ENCODE data around the gene DCLK3.

DCLK3 gene

GRCh38 chr3:36709281-36709680 is 55.1 kb downstream of the DCLK3 start:
- Mint-ChIP-seq H3K4me3 (no peak overlapping the region), H3K4me1 (ENCODE audit: low read depth) (peaks cover 1% of the 10 kb centered on the region), H3K9me3 (no peaks in the 10 kb centered on the region), H3K36me3 (ENCODE audit: low read depth) (no peaks in the 10 kb centered on the region), H3K27ac (no peak overlapping the region), H3K27me3 (ENCODE audit: low read depth) (peaks cover 4% of the 10 kb centered on the region)

- H3K36me3 Mint-ChIP-seq (ENCODE audit: low read depth): no peaks in the 10 kb centered on the region
- no peak overlapping the region for H3K4me3 Mint-ChIP-seq
- H3K4me1 Mint-ChIP-seq (ENCODE audit: low read depth): peaks cover 1% of the 10 kb centered on the region
- H3K9me3 Mint-ChIP-seq: no peaks in the 10 kb centered on the region
- no peak overlapping the region for H3K27ac Mint-ChIP-seq
- H3K27me3 Mint-ChIP-seq (ENCODE audit: low read depth): peaks cover 4% of the 10 kb centered on the region
These were observed 56.5 kb downstream of the DCLK3 start for GRCh38 chr3:36707623-36708409.

- Mint-ChIP-seq H3K4me3 (no peak overlapping the region), H3K4me1 (ENCODE audit: low read depth) (peaks cover 1% of the 10 kb centered on the region), H3K9me3 (no peaks in the 10 kb centered on the region), H3K27me3 (ENCODE audit: low read depth) (no peaks in the 10 kb centered on the region), H3K27ac (no peak overlapping the region), H3K36me3 (ENCODE audit: low read depth) (no peaks in the 10 kb centered on the region)
These were observed 59.3 kb downstream of the DCLK3 start for GRCh38 chr3:36705015-36705414.

DNA sequence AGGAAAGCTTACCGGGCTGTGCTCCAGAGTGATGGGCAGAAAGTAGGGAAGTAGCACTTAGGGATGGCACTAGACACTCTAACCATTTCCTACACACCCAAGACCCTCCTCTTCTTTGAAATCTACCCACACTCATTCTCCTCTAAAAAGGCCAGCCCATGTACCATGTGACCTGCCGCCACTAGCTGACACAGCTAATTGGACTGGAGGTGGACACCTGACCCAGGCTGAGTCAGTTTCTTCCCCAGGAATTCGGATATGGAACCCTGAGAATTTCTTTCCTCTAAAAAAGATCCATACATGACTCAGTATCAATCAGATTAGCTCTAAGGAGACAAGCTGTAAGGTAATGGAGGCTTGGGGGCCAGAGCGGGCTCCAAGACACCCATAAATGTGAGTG is 60.1 kb downstream of the DCLK3 start:
- Mint-ChIP-seq H3K27me3 (ENCODE audit: low read depth) (no peaks in the 10 kb centered on the region), H3K4me3 (no peak overlapping the region), H3K4me1 (ENCODE audit: low read depth) (peaks cover 1% of the 10 kb centered on the region), H3K9me3 (no peaks in the 10 kb centered on the region), H3K36me3 (ENCODE audit: low read depth) (no peaks in the 10 kb centered on the region), H3K27ac (no peak overlapping the region)

DNA sequence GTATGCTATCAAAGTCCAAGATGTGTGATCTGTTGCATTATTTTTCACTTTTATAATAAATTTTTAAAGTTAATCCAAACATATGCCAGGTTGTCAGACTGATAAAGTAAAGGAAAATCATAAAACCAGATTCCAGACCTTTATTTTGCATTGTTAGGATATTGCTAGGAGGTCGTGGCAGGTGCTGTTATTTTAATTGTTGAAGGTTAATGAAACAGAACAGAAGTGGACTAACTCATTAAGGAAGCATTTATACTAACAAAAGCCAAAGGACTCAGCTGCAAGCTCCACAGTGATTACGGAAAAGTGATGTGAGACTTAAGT is 63.1 kb downstream of the DCLK3 start:
- H3K27ac Mint-ChIP-seq: no peak overlapping the region
- no peaks in the 10 kb centered on the region for H3K27me3 Mint-ChIP-seq (ENCODE audit: low read depth)
- H3K4me3 Mint-ChIP-seq: no peak overlapping the region
- no peaks in the 10 kb centered on the region for H3K9me3 Mint-ChIP-seq
- H3K36me3 Mint-ChIP-seq (ENCODE audit: low read depth): no peaks in the 10 kb centered on the region
- no peaks in the 10 kb centered on the region for H3K4me1 Mint-ChIP-seq (ENCODE audit: low read depth)

GRCh38 chr3:36700537-36701248 is 63.7 kb downstream of the DCLK3 start:
- Mint-ChIP-seq H3K36me3 (ENCODE audit: low read depth) (no peaks in the 10 kb centered on the region), H3K27ac (no peak overlapping the region), H3K4me1 (ENCODE audit: low read depth) (no peaks in the 10 kb centered on the region), H3K9me3 (no peaks in the 10 kb centered on the region), H3K4me3 (no peak overlapping the region), H3K27me3 (ENCODE audit: low read depth) (no peaks in the 10 kb centered on the region)

DNA sequence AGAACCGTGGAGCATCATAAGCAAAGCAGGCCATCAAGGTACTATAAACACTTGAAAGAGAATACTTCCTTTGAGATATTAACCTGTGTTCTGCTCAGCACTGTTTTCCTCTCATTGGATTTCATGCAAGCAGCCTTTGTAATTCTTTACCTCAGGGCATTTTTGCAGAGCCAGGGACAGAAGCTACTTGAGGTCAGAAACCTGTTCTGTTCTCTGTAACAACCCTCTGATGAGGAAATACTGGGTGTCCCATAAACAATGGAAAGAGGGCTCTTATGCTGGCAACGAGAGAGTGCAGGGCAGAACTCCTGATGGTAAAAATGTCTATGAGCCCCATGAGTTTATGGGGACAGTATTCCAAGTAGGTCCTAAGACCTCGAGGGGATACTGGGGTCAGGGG is 66.0 kb downstream of the DCLK3 start:
- Mint-ChIP-seq H3K9me3 (no peaks in the 10 kb centered on the region), H3K36me3 (ENCODE audit: low read depth) (no peaks in the 10 kb centered on the region), H3K4me1 (ENCODE audit: low read depth) (no peaks in the 10 kb centered on the region), H3K27me3 (ENCODE audit: low read depth) (peaks cover 8% of the 10 kb centered on the region), H3K27ac (no peak overlapping the region), H3K4me3 (no peak overlapping the region)

DNA sequence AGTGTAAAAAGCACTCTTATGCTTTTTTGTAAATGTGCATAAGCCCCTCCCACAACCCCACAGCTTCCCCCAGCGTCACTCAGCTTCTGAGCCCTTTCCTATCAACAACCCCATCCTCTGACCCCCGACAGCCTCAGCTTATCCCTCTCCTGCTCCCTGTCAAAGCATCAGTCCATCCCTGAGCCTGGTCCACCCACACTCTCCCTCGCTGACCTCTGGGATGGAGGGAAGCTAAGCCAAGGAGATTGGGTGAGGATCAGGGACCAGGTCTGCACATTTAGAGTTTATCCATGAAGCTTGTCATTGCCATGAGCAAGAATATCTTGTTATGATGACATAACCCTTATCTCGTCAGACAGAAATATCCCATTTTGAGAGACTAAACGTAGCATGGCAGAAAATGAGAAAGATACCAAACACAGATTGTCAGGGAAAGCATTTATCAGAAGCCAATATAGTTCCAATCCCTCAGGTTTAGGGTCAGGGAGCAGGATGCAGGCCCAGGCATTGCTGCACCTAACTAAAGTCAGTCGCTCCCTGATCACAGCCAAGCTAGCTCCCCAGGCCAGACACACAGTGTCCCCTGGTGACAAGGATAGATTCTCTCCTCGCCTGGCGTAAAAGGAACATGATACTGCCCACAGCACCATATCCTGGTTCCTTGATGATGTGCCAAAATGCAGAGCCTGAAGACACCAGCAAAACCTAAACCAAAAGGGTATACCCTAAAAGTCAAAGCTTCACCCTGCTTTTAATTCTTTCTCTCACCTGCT is 66.9 kb downstream of the DCLK3 start:
- Mint-ChIP-seq H3K36me3 (ENCODE audit: low read depth) (no peaks in the 10 kb centered on the region), H3K9me3 (no peaks in the 10 kb centered on the region), H3K27ac (no peak overlapping the region), H3K4me1 (ENCODE audit: low read depth) (no peaks in the 10 kb centered on the region), H3K4me3 (no peak overlapping the region), H3K27me3 (ENCODE audit: low read depth) (peaks cover 8% of the 10 kb centered on the region)

DNA sequence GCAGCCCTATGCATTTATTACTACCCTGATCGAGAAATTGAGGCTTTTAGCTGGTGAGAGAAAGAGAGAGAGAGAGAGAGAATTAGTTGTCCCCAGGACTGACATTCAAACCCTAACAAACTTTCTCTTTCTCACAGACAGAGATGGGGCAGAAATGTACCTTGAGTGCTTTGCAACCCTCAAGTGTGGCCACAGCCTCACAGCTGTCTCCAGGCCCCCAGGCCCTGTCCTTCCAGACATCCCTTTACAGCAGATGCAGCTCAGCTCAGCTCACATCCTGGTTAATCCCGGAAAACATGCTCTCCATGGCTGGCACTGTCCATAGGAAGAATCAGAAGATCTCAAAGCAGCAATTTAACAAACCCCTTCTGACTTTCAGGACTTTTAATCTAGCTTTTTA is 67.6 kb downstream of the DCLK3 start:
- Mint-ChIP-seq H3K36me3 (ENCODE audit: low read depth) (no peaks in the 10 kb centered on the region), H3K9me3 (no peaks in the 10 kb centered on the region), H3K27ac (no peak overlapping the region), H3K4me1 (ENCODE audit: low read depth) (no peaks in the 10 kb centered on the region), H3K27me3 (ENCODE audit: low read depth) (peaks cover 8% of the 10 kb centered on the region), H3K4me3 (no peak overlapping the region)

DNA sequence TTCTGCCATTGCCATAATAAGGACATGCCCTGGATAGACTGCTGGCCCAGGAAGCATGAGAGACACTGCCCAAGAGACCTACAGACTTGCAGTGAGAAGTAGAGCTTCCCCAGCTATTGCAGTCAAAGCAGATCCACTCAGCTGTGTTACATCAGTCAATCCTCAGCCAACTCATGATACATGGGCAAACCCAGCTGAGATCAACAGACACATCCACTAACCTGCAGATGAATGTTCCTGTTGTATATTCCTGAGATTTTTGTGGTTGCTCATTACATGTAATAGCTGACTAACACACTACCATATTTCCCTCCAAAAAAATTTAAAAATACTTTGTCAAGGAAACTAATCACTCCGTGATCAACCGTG is 68.6 kb downstream of the DCLK3 start:
- Mint-ChIP-seq H3K9me3 (no peaks in the 10 kb centered on the region), H3K4me3 (no peak overlapping the region), H3K27me3 (ENCODE audit: low read depth) (peaks cover 8% of the 10 kb centered on the region), H3K4me1 (ENCODE audit: low read depth) (no peaks in the 10 kb centered on the region), H3K36me3 (ENCODE audit: low read depth) (no peaks in the 10 kb centered on the region), H3K27ac (no peak overlapping the region)

GRCh38 chr3:36695113-36695768 is 69.1 kb downstream of the DCLK3 start:
- Mint-ChIP-seq H3K4me1 (ENCODE audit: low read depth) (no peaks in the 10 kb centered on the region), H3K27ac (no peak overlapping the region), H3K9me3 (no peaks in the 10 kb centered on the region), H3K27me3 (ENCODE audit: low read depth) (peaks cover 8% of the 10 kb centered on the region), H3K4me3 (no peak overlapping the region), H3K36me3 (ENCODE audit: low read depth) (no peaks in the 10 kb centered on the region)

DNA sequence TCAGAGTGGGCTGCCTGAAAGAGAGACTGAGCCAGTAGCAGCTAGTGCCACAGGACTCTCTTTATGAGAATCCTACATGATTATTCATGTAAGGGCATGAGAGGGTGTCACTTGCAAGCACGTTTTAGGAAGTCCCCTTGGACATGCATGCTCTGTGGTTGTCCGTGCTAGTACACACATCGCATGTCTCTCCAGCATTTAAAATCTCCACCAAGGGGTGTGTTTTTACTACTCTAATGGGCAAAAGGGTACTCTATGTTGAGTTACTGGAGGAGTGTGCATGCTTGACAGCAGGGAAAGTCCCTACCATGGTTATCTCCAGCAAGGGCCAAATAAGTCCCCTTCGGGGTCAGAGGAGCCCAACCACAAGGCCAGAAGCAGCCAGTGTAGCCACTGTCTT is 70.7 kb downstream of the DCLK3 start:
- Mint-ChIP-seq H3K36me3 (ENCODE audit: low read depth) (no peaks in the 10 kb centered on the region), H3K27ac (no peak overlapping the region), H3K27me3 (ENCODE audit: low read depth) (peaks cover 8% of the 10 kb centered on the region), H3K4me3 (no peak overlapping the region), H3K4me1 (ENCODE audit: low read depth) (no peaks in the 10 kb centered on the region), H3K9me3 (no peaks in the 10 kb centered on the region)

DNA sequence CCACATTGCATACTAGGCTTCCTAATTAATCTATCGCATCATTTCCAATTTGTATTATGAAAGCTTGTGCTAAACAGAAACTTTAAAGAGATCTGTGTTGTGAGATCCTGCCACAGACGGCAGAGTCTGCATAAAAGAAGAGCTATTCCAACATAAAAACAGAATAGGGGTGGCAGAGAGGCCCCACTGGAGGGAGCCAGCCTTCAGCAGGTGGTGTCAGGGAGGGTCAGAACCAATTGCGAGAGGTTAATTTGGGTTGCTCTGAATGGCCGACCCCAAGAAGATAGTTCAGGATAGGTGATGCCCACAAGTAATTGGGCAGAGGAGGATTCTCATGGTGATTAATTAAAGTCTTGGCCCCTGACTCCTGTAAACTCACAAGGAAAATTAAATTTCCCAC is 74.8 kb downstream of the DCLK3 start:
- no peaks in the 10 kb centered on the region for H3K9me3 Mint-ChIP-seq
- H3K4me1 Mint-ChIP-seq (ENCODE audit: low read depth): no peaks in the 10 kb centered on the region
- H3K36me3 Mint-ChIP-seq (ENCODE audit: low read depth): no peaks in the 10 kb centered on the region
- no peak overlapping the region for H3K4me3 Mint-ChIP-seq
- no peak overlapping the region for H3K27ac Mint-ChIP-seq
- peaks cover 8% of the 10 kb centered on the region for H3K27me3 Mint-ChIP-seq (ENCODE audit: low read depth)

DNA sequence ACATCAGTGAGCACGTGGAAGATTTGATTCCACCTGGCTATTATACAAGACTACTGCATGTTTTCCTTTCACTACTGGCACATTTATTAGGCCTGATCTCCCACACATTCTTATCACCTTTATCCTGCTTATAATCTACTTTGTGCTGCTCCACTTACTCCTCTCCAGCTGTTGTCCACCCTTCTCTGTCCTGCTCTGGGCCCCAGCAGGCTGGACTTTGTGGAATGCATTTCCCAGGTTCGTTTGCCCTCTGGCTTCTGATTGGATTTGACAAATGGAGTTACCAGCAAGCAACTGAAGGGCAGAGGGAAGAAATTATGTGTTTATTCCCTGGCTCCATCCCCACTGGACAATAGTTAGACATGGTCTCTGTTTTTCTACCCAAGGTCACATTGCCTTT is 75.5 kb downstream of the DCLK3 start:
- Mint-ChIP-seq H3K4me3 (no peak overlapping the region), H3K36me3 (ENCODE audit: low read depth) (no peaks in the 10 kb centered on the region), H3K27me3 (ENCODE audit: low read depth) (peaks cover under 1% of the 10 kb centered on the region), H3K9me3 (no peaks in the 10 kb centered on the region), H3K27ac (no peak overlapping the region), H3K4me1 (ENCODE audit: low read depth) (no peaks in the 10 kb centered on the region)
